GM19043 (cell line): ENCODE results near the gene CCDC88C.

Experiments
- ATAC-seq: cut with Tn5 transposase; IDR thresholded peaks from one replicate; pipeline ENCODE4 v1.9.1; 2021; ENCODE audit warnings: low read depth; ENCODE audit not compliant: unreplicated experiment

Gene CCDC88C

DNA sequence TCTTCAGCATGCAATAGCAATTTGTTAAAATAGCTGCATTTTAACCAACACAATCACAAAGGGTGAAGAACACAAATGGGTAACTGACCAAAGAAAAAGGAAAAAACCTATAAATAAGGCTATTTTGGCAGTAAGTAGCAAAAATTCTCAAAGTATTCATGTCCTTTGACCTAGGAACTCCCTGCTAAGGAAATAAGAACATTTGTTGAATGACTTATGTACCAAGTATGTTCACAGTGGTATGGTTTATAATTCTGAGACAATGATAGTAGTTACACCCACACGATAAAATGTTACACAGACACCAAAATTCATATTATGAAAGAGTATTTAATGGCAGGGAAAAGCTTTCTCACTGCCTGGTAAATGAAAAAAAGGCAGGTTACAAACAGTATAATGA is 16.9 kb downstream of the CCDC88C start:
- ATAC-seq = no peak

DNA sequence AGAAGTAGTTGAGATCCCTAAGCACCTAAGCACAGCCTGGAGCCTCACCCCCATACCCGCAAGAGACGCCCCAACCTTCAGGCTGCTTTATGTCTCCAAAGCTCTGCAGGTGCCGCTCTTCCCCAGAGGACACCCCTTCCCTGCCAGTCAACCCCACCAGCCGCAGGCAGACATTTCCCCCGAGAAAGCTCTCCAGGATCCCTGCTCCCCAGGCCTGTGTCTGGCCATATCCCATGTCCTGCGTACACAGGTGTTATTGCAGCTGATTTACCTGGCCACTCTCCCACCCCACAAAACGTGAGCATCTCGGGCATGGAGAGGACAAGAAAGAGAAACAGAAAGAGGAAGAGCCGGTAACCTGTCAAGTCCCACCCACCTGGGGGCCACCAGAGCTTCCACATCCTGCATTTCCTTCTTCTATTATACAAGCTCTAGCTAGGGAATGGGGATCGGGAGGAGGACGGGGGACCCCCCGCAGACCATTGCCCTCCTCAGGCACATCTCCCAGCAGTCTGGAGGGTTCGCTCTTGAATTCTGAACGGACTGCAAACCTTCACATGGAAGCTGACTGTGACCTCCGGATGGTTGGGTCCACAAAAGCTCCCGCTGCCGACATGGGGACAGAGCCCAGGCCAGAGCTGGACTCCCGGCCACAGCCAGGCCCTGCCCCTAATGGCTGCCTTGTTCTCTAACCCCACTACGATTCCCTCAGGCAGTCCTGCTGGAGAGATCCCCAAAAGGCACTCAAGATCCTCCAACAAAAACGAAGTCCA is 17.6 kb downstream of the CCDC88C start:
- ATAC-seq = peak; percentile 31

DNA sequence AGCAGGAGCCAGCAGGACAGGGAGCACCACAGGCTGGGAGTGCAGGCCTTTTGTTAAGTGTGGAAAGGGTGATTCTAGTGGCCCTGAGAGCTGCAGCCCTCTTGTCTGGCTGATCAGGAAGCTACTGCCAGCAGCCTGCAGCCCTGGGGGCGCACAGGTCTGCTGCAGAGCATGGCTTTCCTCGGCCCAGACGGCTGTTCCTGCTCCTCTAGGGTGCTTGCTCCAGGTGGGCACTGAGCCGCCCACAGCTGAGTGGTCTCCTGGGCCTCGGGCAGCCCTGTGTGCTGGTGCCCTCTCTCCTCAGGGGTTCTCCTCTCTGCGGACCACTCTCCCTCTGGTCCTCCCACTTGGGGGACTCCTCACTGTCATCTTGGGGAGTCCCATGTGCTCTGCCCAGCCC is 18.9 kb downstream of the CCDC88C start:
- ATAC-seq = no peak

DNA sequence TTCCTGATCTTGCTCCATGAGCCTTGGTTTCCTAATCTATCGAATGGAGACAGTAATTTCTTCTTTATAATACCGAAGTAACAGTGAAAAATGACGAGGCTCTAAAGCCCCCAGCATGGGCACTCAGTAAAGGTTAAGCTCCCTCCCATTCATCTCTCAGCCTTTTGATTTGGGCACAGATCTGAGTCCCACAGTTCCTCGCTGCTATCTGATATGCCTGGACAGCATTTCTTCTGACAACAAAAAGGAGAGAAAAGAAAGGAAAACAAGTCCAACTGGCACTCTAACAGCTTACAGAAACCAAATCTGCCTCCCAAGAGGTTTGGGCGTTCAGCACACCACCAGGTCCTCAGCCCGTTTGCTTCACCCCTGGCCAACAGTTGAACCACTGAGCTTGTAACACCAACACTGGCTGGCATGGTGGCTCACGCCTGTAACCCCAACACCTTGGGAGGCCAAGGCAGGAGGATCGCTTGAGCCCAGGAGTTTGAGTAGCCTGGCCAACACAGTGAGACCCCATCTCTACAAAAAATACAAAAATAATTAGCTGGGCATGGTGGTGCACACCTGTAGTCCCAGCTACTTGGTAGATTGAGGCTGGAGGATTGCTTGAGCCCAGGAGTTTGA is 19.5 kb downstream of the CCDC88C start:
- ATAC-seq = no peak

DNA sequence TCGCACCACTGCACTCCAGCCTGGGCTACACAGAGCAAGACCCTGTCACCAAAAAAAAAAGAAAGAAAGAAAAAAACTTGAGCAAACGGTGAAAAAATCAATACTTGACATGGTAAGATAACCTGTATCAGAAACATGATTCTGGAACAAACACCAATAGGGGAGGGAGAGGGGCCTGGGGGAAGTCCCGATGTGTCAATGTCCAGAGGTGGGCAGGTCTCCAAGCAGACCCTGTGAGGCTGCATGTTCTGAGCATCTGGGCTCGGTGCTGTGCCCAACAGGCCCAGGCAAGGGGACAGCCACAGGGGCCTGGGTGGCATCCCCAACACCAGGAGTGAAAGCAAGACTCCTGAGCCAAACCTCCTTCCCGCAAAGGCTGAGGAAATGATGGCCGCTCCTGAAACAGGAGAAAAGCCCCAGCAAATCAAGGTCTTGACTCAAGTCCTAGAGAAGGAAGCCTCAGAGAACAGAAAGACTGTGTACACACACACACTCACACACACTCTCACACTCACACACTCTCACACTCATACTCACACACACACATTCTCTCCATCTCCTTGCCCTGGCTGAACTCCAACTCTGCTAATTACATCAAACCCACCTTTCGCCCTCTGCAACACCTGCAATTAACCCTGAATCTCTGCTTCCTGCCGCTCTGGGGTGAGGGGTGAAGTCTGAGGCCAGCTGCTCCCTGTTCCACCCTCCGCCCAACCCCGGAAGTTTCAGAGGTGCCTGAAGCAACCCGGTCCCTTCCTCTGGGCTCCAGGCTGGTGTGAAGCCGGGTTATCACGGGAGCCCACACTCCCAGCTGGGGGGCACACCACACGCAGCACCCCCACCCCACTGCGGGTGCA is 20.4 kb downstream of the CCDC88C start:
- ATAC-seq = peak; percentile 83

DNA sequence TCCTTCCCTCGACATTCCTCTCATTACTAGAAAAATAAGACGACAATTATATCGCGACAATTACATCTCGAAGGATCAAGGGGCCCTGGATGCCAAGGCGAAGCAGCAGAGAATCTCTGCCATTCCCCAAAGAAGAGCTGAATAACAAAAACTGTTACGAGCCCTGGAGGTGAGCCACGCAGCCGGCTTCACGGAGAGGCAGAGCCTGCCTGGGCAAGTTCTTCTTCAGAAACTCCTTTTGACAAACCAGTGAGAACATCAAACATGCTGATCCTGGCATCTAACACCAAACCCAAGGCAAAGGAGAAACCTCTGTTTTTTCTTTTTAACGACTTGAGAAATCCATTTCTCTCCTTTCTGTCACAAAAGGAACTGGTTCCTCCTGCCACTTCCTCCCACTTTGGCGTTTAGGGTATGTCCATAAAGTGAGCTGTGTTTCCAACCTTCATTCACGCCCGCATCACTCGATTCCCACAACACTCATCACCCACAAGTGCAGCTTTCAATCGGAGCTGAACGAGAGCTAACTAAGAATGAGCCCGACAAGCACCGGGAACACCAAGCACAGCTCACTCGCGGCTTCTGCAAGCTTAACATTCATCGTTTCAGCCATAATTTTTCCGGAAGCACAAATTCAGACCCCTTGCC is 21.5 kb downstream of the CCDC88C start:
- ATAC-seq = no peak

DNA sequence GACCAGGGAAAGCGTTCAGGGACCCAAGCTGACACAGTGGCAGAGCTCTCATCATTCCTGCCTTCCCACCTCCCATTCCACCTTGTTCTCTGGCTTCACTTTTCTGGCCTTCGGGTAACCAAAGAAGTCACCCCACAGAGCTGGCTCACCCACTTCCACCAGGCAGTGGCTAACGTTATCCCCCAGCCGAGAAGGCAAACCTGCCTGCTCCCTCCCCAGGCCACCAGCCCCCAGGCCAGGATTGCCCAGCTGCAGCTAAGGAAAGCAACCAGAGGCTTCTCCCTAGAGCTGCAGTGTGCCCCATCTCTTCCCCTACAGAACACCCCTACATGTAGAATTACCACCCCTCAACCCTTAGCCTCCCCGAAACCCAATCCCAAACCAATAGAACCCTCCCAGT is 22.2 kb downstream of the CCDC88C start:
- ATAC-seq = no peak

DNA sequence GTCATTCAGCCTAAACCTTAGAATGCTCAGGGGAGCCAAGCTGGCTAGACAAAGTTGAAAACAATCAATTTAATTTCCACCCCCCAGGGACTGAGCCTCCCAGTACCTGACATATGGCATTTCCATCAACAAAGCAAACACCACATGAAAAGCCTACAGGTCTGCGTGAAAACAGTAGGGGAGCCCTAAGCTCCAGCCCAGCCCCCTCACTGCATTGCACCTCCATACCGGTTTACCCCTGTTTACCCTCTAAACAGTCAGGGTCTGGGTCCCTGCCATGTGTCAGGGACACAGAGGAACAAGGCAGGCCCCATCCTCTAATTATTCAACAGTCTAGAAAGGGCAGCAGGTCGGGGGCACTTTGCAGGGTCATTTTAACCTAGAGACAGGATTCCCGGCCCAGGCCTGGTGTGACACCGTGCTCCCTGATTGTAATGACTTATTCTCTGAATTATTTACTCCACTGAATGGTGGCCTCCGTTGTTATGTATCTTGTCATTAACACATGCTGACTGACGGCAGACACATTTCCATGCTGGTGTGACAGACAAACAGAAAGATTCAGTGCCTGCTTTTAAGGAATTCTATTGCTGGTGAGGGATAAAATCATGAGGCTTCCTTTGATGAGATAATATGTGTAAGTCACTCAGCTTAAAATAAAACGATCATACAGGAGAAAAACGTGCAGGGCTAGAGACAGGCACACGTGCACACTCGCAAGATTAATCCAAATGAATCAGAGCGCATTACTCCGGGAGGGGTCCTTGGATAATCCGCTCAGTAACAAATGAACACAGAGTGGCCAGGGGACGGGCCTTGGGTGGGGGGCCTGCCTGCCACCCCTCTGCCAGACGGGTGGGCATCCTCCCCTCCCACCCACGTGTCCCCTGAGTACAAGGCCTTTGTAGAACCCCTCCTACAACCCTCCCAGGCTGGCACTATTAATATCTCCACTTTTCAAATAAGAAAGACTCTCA is 23.2 kb downstream of the CCDC88C start:
- ATAC-seq = no peak

DNA sequence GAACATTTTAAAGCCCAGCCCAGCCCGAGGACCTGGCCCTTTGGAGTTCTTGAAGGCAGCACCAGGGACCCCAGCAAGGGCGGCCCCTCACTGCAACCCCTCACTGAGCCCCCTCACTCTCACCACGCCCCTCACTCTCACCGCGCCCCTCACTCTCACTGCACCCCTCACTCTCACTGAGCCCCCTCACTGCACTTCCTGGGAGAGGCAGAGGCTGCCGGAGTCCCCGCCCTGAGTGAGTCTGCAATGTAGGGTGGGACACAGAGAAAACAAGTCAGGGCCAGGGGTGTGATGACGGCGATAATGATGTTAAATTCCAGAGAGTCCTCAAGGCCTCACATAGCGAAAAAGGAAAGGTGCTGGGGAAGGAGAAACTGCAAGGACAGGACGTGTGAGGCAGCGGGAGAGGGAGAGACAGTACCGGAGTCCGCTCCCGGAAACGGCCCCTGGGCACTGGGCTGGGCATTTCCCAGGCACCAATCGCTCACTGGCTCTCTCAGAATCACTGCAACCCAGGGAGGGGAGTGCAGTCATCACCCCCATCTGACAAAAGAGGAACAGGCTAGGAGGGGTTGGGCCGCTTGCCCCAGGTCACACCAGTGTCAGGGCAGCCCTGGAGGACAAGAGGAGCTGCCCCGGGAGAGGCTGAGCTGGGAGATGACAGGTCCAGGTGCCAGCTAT is 24.9 kb downstream of the CCDC88C start:
- no peak for ATAC-seq

DNA sequence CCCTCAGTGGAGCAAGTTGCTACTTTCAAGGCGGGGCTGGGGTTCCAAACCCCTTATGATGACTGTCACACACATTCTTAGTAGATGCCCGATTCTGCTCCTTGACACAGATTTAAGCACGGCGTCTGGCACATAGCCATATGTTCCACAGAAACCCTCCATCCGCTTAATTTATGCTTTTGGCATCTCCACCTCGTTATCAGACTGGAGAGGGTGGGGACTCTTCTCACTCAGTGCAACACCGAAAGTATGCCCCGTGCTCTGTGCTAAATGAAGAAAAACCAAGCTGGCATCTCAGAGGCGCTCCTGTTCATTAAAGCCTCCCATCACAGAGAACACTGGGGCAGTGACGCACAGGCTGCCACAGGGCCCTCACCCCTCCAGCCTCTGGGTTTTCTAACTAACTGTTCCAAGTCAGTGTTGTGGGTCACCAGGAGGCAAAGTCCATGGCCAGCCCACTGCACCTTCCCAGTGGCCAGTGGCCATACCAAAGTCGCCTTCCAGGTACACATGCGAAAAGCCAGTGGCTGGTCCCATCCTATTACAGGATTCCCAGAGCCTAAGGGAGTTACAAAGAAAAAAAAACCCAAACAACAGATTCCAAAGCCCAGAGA is 27.3 kb downstream of the CCDC88C start:
- ATAC-seq = no peak

DNA sequence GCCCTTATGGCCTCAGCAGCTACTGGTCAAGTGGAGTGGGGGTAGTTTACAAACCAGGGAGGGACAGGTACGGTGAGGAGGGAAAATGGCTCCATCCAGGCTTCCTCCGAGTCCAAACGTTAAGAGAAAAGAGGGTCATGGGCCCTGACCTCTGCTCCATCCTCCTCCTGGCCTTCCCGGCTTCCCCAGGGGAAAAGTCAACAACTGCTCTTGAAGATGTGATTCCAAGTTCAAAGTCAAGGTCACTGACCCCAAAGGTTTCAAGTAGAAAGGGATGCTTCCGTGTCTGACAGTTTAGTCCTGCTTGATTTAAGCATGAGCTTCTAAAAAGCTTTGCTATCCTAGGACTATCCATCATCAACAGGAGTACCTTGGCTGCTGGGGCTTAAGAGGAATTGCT is 28.5 kb downstream of the CCDC88C start:
- no peak for ATAC-seq

DNA sequence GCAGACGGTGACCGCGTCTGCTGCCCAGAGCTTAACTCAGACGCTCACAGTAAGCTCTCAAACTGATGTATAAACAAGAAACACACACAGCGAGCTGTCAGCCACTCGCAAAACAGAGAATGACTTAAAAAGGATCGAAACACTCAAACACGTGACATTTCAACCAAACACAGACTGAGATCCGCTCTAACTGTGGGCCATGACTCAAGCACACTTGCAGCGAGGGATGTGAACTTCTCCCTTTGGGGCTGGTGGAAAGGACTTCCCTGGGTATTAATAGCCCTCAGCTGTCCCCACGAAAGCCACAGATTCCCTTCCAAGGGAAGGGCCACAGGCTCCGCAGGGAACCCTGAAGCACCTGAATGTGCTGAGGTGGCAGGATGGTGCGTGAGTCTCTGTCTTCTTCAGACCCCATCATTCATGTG is 29.1 kb downstream of the CCDC88C start:
- ATAC-seq = peak; percentile 84

DNA sequence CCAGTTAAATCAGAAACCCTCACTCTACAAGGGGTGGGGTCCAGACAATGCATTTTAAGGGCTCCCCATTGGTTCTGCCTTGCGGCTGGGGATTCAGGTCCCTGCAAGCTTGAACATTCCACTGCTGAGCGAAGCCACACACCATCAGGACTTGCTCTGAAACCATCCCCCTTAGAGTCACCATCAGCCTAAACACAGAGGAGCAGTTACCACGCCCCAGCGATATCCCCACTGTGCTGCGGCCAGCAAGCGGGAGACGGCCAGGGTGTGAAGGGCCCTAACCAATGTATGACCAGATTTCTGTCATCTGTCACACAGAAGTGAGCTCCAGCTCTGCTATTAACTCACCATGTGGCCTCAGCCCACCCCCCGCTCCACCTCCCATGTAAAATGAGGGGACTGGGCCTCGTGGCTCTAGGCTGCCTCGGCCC is 29.7 kb downstream of the CCDC88C start:
- no peak for ATAC-seq

DNA sequence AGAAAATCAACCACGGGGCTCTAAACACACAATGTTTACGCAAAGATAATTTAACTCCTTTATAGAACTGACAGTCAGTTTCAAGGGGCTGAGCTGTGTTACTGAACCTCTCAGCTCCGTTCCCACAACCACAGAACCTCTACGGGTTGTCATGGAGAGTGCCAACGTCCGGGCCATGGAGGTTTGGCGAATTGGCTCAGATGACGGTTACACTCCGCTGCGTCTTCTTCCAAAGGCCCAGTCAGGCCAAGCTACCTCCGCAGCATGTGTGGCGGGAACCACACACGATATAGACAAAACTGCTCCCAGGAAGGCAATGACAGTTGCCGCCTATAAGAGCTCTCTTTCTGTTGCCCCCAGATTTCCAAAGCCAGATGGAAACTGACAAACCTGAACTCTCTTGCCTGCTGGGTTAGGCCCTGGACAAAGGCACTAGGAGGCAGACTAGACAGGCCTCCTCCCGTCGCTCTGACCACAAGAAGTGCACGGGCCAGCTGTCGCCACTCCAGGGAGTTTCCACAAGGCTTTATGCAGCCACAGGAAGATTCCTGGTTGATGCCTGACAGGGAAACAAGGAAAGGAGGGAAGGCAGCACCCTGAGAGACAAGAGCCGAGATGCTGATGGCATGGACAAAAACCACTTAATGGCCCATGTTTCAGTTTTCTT is 30.3 kb downstream of the CCDC88C start:
- ATAC-seq = no peak

DNA sequence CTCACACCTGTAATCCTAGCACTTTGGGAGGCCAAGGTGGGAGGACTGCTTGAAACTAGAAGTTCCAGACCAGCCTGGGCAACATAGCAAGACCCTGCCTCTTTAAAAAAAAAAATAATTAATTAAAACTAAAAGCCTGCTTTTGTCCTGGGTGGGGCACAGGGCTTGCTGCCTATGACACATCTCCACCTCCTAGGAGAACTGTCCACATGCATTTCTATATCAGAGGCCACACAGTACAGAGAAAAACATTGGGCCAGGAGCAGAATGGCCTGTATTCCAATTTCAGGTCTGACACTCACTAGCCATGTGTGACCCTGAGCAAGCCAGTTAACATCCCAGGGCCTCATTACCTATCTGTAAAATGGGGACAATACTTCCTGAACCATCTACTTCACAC is 31.9 kb downstream of the CCDC88C start:
- no peak for ATAC-seq

DNA sequence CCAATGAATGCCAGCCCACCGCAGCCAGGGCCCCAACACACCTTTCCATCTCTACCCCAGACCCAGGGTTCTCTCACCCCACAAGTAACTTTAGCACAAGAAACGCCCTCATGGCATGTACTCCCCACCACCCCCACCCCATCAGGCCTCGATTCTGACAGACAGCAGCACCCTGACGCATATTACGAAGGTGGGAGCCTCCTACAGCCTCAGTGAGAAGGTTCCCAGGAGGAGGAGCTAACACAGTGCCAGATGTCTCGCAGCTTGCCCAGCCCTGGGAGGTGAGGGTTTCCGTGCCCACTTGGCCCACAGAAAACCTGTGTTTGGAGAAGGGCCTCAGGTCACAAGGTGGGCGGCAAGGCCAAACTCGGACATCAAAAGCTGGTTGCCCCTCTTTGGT is 32.4 kb downstream of the CCDC88C start:
- ATAC-seq = no peak

DNA sequence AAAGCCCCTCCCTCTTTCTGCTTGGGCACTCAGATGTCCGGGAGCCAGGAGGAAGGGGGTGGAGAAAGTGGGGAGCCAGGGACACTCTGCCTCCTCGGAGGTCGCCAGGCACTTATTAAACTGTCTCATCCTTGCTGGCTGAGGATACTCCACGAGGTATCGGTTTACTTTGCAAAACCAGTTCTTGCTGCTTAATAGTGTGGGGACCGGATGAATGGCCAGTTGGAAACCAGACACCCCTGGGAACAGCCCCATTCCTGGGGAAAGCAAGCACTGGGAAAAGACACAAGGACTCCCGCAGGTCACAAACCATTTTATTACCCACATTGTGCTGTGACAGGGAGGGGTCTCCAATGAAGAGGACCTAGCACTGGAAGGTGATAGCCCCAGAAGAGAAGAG is 34.2 kb downstream of the CCDC88C start:
- ATAC-seq = no peak
